Stomach smooth muscle (tissue), 2 donors: Measurements from ENCODE around the gene SLC10A4.

Experiments used
- H3K27ac ChIP-seq: one replicate; pipeline ENCODE4 v1.7.0; 2013; ENCODE audit warnings: mild to moderate bottlenecking, low read length, inconsistent platforms
- H3K27me3 ChIP-seq, 2 donors: one replicate each; pipeline ENCODE4 v1.7.0; 2013; ENCODE audit warnings: low read length in 2 of 2; ENCODE audit not compliant: insufficient read depth in 2 of 2, control insufficient read depth in 1 of 2
- H3K36me3 ChIP-seq, 2 donors: one replicate each; pipeline ENCODE4 v1.7.0; 2013; ENCODE audit warnings: low read length in 2 of 2; ENCODE audit not compliant: control insufficient read depth in 2 of 2, insufficient read depth in 2 of 2
- H3K4me1 ChIP-seq: one replicate; pipeline ENCODE4 v1.7.0; 2013; ENCODE audit warnings: low read length; ENCODE audit not compliant: control insufficient read depth, insufficient read depth
- H3K4me3 ChIP-seq, 2 donors: one replicate each; pipeline ENCODE4 v1.7.0; 2013; ENCODE audit warnings: low read length in 2 of 2
- H3K9ac ChIP-seq, 2 donors: one replicate each; pipeline ENCODE4 v1.7.0; 2013; ENCODE audit warnings: low read length in 2 of 2, mild to moderate bottlenecking in 1 of 2
- H3K9me3 ChIP-seq, 2 donors: one replicate each; pipeline ENCODE4 v1.7.0; 2013; ENCODE audit warnings: low read length in 2 of 2; ENCODE audit not compliant: control insufficient read depth in 2 of 2
- donor health status: healthy.
- donor health status: Pancreatic carcinoma.

Gene SLC10A4

GRCh38 chr4:48504352-48504751 lies 21.2 kb downstream of the SLC10A4 start:
- Histone ChIP-seq H3K4me1 (no peaks in the 10 kb centered on the region), H3K9me3 (no peaks in the 10 kb centered on the region), H3K36me3 (peaks cover 18 to 22% of the 10 kb centered on the region in 2 donors), H3K27ac (no peak overlapping the region), H3K27me3 (no peaks in the 10 kb centered on the region), H3K9ac (no peak overlapping the region), H3K4me3 (no peak overlapping the region)

GRCh38 chr4:48506716-48507115 lies 23.6 kb downstream of the SLC10A4 start:
- Histone ChIP-seq H3K36me3 (peaks cover 20 to 34% of the 10 kb centered on the region in 2 donors), H3K9ac (no peak overlapping the region), H3K4me1 (no peaks in the 10 kb centered on the region), H3K27me3 (no peaks in the 10 kb centered on the region), H3K4me3 (no peak overlapping the region), H3K9me3 (no peaks in the 10 kb centered on the region), H3K27ac (no peak overlapping the region)

- no peaks in the 10 kb centered on the region for H3K9me3 ChIP-seq
- no peaks in the 10 kb centered on the region for H3K27me3 ChIP-seq
- no peak overlapping the region for H3K4me3 ChIP-seq
- peaks cover 40 to 50% of the 10 kb centered on the region in 2 donors for H3K36me3 ChIP-seq
- no peak overlapping the region for H3K27ac ChIP-seq
- no peaks in the 10 kb centered on the region for H3K4me1 ChIP-seq
- peak overlapping the region in 1 of 2 donors; percentile 2 for H3K9ac ChIP-seq
Observed at GRCh38 chr4:48509543-48509942, 26.4 kb downstream of the SLC10A4 start.

- Histone ChIP-seq H3K9ac (no peak overlapping the region), H3K9me3 (no peaks in the 10 kb centered on the region), H3K36me3 (peaks cover 41 to 44% of the 10 kb centered on the region in 2 donors), H3K4me3 (no peak overlapping the region), H3K4me1 (no peaks in the 10 kb centered on the region), H3K27me3 (no peaks in the 10 kb centered on the region), H3K27ac (no peak overlapping the region)
Observed at GRCh38 chr4:48518143-48518542, 35.0 kb downstream of the SLC10A4 start.

- Histone ChIP-seq H3K4me1 (no peaks in the 10 kb centered on the region), H3K9ac (no peak overlapping the region), H3K9me3 (no peaks in the 10 kb centered on the region), H3K27ac (no peak overlapping the region), H3K27me3 (no peaks in the 10 kb centered on the region), H3K36me3 (peaks cover 45 to 48% of the 10 kb centered on the region in 2 donors), H3K4me3 (no peak overlapping the region)
Observed at GRCh38 chr4:48526406-48526805, 43.3 kb downstream of the SLC10A4 start.

- H3K27me3 ChIP-seq = no peaks in the 10 kb centered on the region
- H3K4me1 ChIP-seq = no peaks in the 10 kb centered on the region
- H3K4me3 ChIP-seq = no peak overlapping the region
- H3K27ac ChIP-seq = no peak overlapping the region
- H3K9me3 ChIP-seq = no peaks in the 10 kb centered on the region
- no peak overlapping the region for H3K9ac ChIP-seq
- peaks cover 23 to 28% of the 10 kb centered on the region in 2 donors for H3K36me3 ChIP-seq
Observed at GRCh38 chr4:48538358-48538757, 55.2 kb downstream of the SLC10A4 start.
